K562 (cell line): ENCODE measurements around the gene NMBR.
A peak's percentile ranks its signal among the peaks of the same experiment; 100 is the strongest.

Source experiments
- ATF2 ChIP-seq: sonication (generic); formaldehyde crosslinking; IDR thresholded peaks from 2 replicates; pipeline ENCODE4 v1.8.1; 2022; ENCODE audit warnings: missing genetic modification reagents
- CBFB ChIP-seq: sonication (generic); formaldehyde crosslinking; IDR thresholded peaks from 2 replicates; pipeline ENCODE4 v1.4.0; 2020; ENCODE audit warnings: mild to moderate bottlenecking, missing genetic modification reagents
- CTCF ChIP-seq, 3 experiments: IDR thresholded peaks in 2 of 3; conservative IDR thresholded peaks in 1 of 3; 2 replicates each; pipeline ENCODE4 v1.5.1; 2011 to 2012; ENCODE audit warnings: low read length in 3 of 3, mild to moderate bottlenecking in 3 of 3, control low read depth in 2 of 3, improper control_type of control experiment in 1 of 3, inconsistent platforms in 1 of 3, low read depth in 1 of 3, mixed read lengths in 1 of 3, moderate library complexity in 1 of 3; ENCODE audit not compliant: insufficient read depth in 2 of 3
- EP300 ChIP-seq: IDR thresholded peaks from 2 replicates; pipeline ENCODE4 v1.6.1; 2012; ENCODE audit warnings: low read length, improper control_type of control experiment
- HMGXB4 ChIP-seq: sonication (generic); formaldehyde crosslinking; IDR thresholded peaks from 2 replicates; pipeline ENCODE4 v1.8.1; 2023; ENCODE audit warnings: mild to moderate bottlenecking, missing genetic modification reagents
- IRF1 ChIP-seq: sonication (generic); formaldehyde crosslinking; IDR thresholded peaks from 2 replicates; pipeline ENCODE4 v1.8.0; 2022; ENCODE audit warnings: missing genetic modification reagents, mild to moderate bottlenecking, borderline replicate concordance
- MAX ChIP-seq: sonication (generic); formaldehyde crosslinking; IDR thresholded peaks from 2 replicates; pipeline ENCODE4 v1.9.0; 2022; ENCODE audit warnings: mild to moderate bottlenecking, missing genetic modification reagents
- NFYB ChIP-seq: IDR thresholded peaks from 2 replicates; pipeline ENCODE4 v1.6.1; 2011; ENCODE audit warnings: mild to moderate bottlenecking, moderate library complexity; ENCODE audit not compliant: insufficient read length; ENCODE audit errors: extremely low read depth
- RAD21 ChIP-seq, 2 experiments: fragments of 250-450 bp in 1 of 2; fragments of 450-650 bp in 1 of 2; sonication (Bioruptor Pico) in 1 of 2; formaldehyde crosslinking in 1 of 2; IDR thresholded peaks in 1 of 2; conservative IDR thresholded peaks in 1 of 2; 2 replicates each; pipeline versions ENCODE4 v1.4.0 to v1.8.0; 2020 to 2022; ENCODE audit warnings: mild to moderate bottlenecking in 2 of 2, moderate library complexity in 1 of 2
- RBM17 ChIP-seq: fragments of 200-400 bp; formaldehyde crosslinking; IDR thresholded peaks from 2 replicates; pipeline ENCODE4 v1.6.1; 2017; ENCODE audit warnings: low read depth, mild to moderate bottlenecking, low read length, borderline replicate concordance
- TAF1 ChIP-seq: IDR thresholded peaks from 2 replicates; pipeline ENCODE4 v1.6.1; 2011; ENCODE audit warnings: mild to moderate bottlenecking, low read length, moderate library complexity; ENCODE audit not compliant: insufficient read depth, control insufficient read depth, severe bottlenecking; ENCODE audit errors: extremely low read depth
- U2AF2 ChIP-seq: fragments of 200-400 bp; formaldehyde crosslinking; optimal IDR thresholded peaks from 2 replicates; pipeline ENCODE3; 2017; ENCODE audit warnings: low read depth, mild to moderate bottlenecking, low read length
- YY1 ChIP-seq, 3 experiments: IDR thresholded peaks; 2 replicates each; pipeline ENCODE4 v1.6.1; 2011; ENCODE audit warnings: low read length in 2 of 3, mild to moderate bottlenecking in 2 of 3, moderate library complexity in 2 of 3, borderline replicate concordance in 1 of 3, control low read depth in 1 of 3, low read depth in 1 of 3; ENCODE audit not compliant: insufficient read depth in 3 of 3, insufficient replicate concordance in 2 of 3, control insufficient read depth in 1 of 3, insufficient read length in 1 of 3; ENCODE audit errors: extremely low read depth in 1 of 3

GRCh38 chr6:142155895-142156757, 9.2 kb upstream of the NMBR start:
- no peak for TF ChIP-seq RBM17
- TF ChIP-seq ATF2 (CRISPR knock-in tag): no peak
- no peak for TF ChIP-seq NFYB
- TF ChIP-seq HMGXB4 (CRISPR knock-in tag): no peak
- TF ChIP-seq RAD21 (CRISPR knock-in tag; conservative IDR thresholded peaks at IDR 0.05 in 1 of 2, IDR thresholded peaks at IDR 0.05 in 1 of 2): peak; percentile 31 to 43
- no peak for TF ChIP-seq CBFB (CRISPR knock-in tag)
- TF ChIP-seq U2AF2: no peak
- peak in 1 of 3 experiments; percentile 63; a peak in 2 of 6 replicates for TF ChIP-seq CTCF (IDR thresholded peaks at IDR 0.05 in 2 of 3, conservative IDR thresholded peaks at IDR 0.05 in 1 of 3; ENCODE audit: insufficient read depth in 2 of 3, low read depth in 1 of 3, low read length in 3 of 3)
- TF ChIP-seq TAF1: no peak
- TF ChIP-seq YY1 (IDR thresholded peaks at IDR 0.05; ENCODE audit: borderline replicate concordance in 1 of 3, control insufficient read depth in 1 of 3, extremely low read depth in 1 of 3, insufficient read depth in 3 of 3, insufficient read length in 1 of 3, insufficient replicate concordance in 2 of 3, low read depth in 1 of 3, low read length in 2 of 3): no peak
- no peak for TF ChIP-seq IRF1 (CRISPR knock-in tag)
- TF ChIP-seq MAX: no peak
- no peak for TF ChIP-seq EP300
